ENCODE data around the gene AMBP.

AMBP gene

DNA sequence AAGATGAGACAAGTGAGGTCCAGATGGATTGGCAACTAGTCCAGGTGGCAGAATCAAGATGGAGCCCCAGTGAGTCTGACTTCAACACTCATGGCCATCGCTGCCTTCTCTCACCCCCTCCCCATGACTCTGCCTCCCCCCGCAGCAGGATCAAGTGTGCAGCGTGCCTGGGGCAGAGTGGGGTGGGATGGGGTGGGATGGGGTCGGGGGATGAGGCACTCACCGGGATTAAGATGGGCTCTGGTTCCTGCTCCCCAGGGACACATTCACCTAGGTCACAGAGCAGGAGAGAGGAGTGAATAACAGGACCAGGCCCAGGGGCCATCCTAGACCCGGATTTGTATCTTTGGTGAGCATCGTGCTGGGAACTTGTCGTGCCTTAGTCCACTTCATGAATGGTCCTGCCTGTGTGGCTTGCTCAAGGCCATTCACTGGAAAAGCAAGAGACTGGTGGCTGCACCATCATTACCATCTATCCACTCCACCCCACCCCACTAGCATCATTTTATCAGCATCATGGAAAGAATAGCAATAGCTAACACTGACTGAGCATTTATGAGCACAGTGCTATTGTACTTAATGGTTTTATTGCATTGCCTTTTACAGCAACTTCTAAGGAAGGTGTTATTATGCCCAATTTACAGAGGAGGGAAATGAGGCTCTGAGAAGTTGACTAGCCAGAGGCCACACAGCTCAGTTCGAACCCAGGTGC, 8.5 kb downstream of the AMBP start:
- CTCF ChIA-PET: interaction anchor here (0.6 to 10.2 kb wide), 3 partner anchors 10 to 331 kb away, joined by 4 to 80 read pairs (median 4); no protein-coding TSS in a partner anchor
- TF ChIP-seq, protein P1, sequence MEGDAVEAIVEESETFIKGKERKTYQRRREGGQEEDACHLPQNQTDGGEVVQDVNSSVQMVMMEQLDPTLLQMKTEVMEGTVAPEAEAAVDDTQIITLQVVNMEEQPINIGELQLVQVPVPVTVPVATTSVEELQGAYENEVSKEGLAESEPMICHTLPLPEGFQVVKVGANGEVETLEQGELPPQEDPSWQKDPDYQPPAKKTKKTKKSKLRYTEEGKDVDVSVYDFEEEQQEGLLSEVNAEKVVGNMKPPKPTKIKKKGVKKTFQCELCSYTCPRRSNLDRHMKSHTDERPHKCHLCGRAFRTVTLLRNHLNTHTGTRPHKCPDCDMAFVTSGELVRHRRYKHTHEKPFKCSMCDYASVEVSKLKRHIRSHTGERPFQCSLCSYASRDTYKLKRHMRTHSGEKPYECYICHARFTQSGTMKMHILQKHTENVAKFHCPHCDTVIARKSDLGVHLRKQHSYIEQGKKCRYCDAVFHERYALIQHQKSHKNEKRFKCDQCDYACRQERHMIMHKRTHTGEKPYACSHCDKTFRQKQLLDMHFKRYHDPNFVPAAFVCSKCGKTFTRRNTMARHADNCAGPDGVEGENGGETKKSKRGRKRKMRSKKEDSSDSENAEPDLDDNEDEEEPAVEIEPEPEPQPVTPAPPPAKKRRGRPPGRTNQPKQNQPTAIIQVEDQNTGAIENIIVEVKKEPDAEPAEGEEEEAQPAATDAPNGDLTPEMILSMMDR (IDR thresholded peaks at IDR 0.05; ENCODE audit: insufficient read depth, low read length, missing control alignments): no peak
- POLR2A ChIA-PET: no interaction called here
- DNase-seq (ENCODE audit: low read depth, low spot score): no peak
- no peak overlapping the region for H3K4me3 ChIP-seq (ENCODE audit: low read depth, low read length)

- ChIA-PET POLR2A (no interaction called here), CTCF (interaction anchor here (10.2 kb wide), 1 partner anchor 17 kb away, joined by 80 read pairs; no protein-coding TSS in a partner anchor)
- DNase-seq (ENCODE audit: low read depth, low spot score): no peak
- H3K4me3 ChIP-seq (ENCODE audit: low read depth, low read length): no peak overlapping the region
- TF ChIP-seq, protein P1 (IDR thresholded peaks at IDR 0.05; ENCODE audit: insufficient read depth, low read length, missing control alignments): no peak
Observed at GRCh38 chr9:114065304-114065703, 12.8 kb downstream of the AMBP start.

- POLR2A ChIA-PET: no interaction called here
- no peak overlapping the region for H3K4me3 ChIP-seq (ENCODE audit: low read depth, low read length)
- TF ChIP-seq, protein P1 (IDR thresholded peaks at IDR 0.05; ENCODE audit: insufficient read depth, low read length, missing control alignments): no peak
- CTCF ChIA-PET: interaction anchor here (0.9 to 3.7 kb wide), 2 partner anchors 17 to 20 kb away, joined by 4 to 17 read pairs; no protein-coding TSS in a partner anchor
- no peak for DNase-seq (ENCODE audit: low read depth, low spot score)
Observed at GRCh38 chr9:114061830-114062474, 16.1 kb downstream of the AMBP start.

DNA sequence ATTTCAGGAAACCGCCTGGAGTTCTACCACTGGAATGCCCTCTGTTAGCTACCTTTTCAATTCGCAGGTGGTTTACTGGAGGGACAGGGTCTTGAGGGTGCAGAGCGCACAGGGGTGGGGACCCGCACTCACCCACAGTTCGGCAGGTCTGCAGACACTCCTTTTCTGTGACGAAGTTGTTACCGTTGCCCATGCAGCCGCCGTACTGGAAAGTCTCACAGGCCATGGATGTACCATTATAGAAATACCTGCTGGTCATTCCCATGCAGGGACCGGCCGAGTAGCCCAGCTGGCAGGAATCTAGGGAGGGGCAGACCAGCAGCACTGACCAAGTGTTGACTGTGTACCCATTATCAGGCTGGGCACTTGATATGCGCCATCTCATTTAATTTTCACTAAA, 16.8 kb downstream of the AMBP start:
- ChIA-PET CTCF (interaction anchor here (3.7 kb wide), 1 partner anchor 21 kb away, joined by 17 read pairs; no protein-coding TSS in a partner anchor), POLR2A (no interaction called here)
- no peak for DNase-seq (ENCODE audit: low read depth, low spot score)
- no peak overlapping the region for H3K4me3 ChIP-seq (ENCODE audit: low read depth, low read length)
- TF ChIP-seq, protein P1 (IDR thresholded peaks at IDR 0.05; ENCODE audit: insufficient read depth, low read length, missing control alignments): no peak

DNA sequence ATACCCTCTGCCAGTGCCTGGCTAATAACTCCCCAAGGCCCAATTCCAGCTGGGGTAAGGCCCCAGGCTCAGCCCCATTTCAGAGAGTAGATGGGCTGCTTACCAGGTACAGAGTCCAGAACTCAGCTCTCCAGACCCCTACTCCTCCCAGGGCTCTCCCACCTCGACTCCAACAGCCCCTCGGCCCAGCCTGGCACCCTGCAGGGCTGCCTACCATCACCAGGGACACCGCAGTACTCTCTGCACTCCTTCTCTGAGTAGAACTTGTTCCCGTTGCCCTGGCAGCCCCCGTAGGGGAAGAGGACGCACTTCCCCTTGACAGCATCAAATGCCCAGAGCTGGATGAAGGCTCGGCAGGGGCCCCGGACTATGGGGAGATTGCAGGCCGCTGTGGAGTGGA, 17.4 kb downstream of the AMBP start:
- CTCF ChIA-PET: interaction anchor here (0.9 to 3.7 kb wide), 2 partner anchors 22 to 231 kb away, joined by 3 to 17 read pairs; no protein-coding TSS in a partner anchor
- no peak for DNase-seq (ENCODE audit: low read depth, low spot score)
- TF ChIP-seq, protein P1 (IDR thresholded peaks at IDR 0.05; ENCODE audit: insufficient read depth, low read length, missing control alignments): no peak
- POLR2A ChIA-PET: no interaction called here
- no peak overlapping the region for H3K4me3 ChIP-seq (ENCODE audit: low read depth, low read length)

GRCh38 chr9:114060070-114060469, 18.0 kb downstream of the AMBP start:
- CTCF ChIA-PET: interaction anchor here (0.9 to 1.8 kb wide), 4 partner anchors 9 to 248 kb away, joined by 3 to 8 read pairs (median 4); no protein-coding TSS in a partner anchor
- H3K4me3 ChIP-seq (ENCODE audit: low read depth, low read length): no peak overlapping the region
- TF ChIP-seq, protein P1 (IDR thresholded peaks at IDR 0.05; ENCODE audit: insufficient read depth, low read length, missing control alignments): no peak
- no peak for DNase-seq (ENCODE audit: low read depth, low spot score)
- POLR2A ChIA-PET: no interaction called here
